Myometrial cell (primary cell): ENCODE measurements around the gene HTT-AS. TPM values are rescaled to one million over a fixed set of nuclear protein-coding genes. Genes with fewer than 3 reads are reported as not detected.

Experiments
- total RNA-seq: library from RNA; depleted of rRNA; stranded (reverse); fragments of >200 nt; gene quantifications from 2 replicates; pipeline ENCODE4 v1.2.3, GENCODE V29; 2015

The HTT-AS gene
- not detected in 2 replicates for total RNA-seq

DNA sequence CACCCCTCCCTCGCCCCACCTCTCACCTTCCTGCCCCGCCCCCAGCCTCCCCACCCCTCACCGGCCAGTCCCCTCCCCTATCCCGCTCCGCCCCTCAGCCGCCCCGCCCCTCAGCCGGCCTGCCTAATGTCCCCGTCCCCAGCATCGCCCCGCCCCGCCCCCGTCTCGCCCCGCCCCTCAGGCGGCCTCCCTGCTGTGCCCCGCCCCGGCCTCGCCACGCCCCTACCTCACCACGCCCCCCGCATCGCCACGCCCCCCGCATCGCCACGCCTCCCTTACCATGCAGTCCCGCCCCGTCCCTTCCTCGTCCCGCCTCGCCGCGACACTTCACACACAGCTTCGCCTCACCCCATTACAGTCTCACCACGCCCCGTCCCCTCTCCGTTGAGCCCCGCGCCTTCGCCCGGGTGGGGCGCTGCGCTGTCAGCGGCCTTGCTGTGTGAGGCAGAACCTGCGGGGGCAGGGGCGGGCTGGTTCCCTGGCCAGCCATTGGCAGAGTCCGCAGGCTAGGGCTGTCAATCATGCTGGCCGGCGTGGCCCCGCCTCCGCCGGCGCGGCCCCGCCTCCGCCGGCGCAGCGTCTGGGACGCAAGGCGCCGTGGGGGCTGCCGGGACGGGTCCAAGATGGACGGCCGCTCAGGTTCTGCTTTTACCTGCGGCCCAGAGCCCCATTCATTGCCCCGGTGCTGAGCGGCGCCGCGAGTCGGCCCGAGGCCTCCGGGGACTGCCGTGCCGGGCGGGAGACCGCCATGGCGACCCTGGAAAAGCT lies at the start of gene HTT-AS, which contains the start of gene HTT:
Gene HTT-AS, minus strand, starts transcription at position 461 of the 768 bp plus-strand sequence.
Gene HTT, plus strand, starts transcription at position 604 of the 768 bp plus-strand sequence. Its CDS starts 145 bp downstream, at position 749.

Other genes starting within 250 kb of the HTT-AS start
- gene ADD1, start 230.7 kb downstream of the HTT-AS start, total RNA-seq: 163 and 166 TPM in 2 replicates
- gene NOP14, start 111.1 kb downstream of the HTT-AS start, total RNA-seq: 20.5 and 21.1 TPM in 2 replicates
- 1.7 and 2.5 TPM in 2 replicates for gene GRK4, start 111.0 kb downstream of the HTT-AS start, total RNA-seq
- gene HTT, start 143 bp upstream of the HTT-AS start, total RNA-seq: 17.9 and 22.2 TPM in 2 replicates
- not detected in 2 replicates for gene MSANTD1, start 174.6 kb upstream of the HTT-AS start, total RNA-seq
- gene RGS12, start 218.5 kb upstream of the HTT-AS start, total RNA-seq: 6.1 and 8.2 TPM in 2 replicates